Body of pancreas (tissue), 4 donors: ENCODE data around the gene ATAD3B.

Experiments used
- CTCF ChIP-seq, 7 experiments: fragments of 450-650 bp in 4 of 7; fragments of 200-600 bp in 3 of 7; sonication (generic) in 3 of 7; IDR thresholded peaks; one replicate each; pipeline ENCODE4 v1.5.1; 2016 to 2019; ENCODE audit warnings: antibody characterized with exemption in 7 of 7
- POLR2A ChIP-seq, 3 donors: fragments of 450-650 bp; IDR thresholded peaks; one replicate each; pipeline ENCODE4 v1.6.1; 2016; ENCODE audit warnings: antibody characterized with exemption in 3 of 3, mild to moderate bottlenecking in 2 of 3

GRCh38 chr1:1421907-1422464 lies 49.6 kb upstream of the ATAD3B start:
- TF ChIP-seq CTCF (IDR thresholded peaks at IDR 0.05) (no peak), POLR2A (IDR thresholded peaks at IDR 0.05) (no peak)
